Measurements from ENCODE around the gene PLCB4. TPM values are rescaled to one million over a fixed set of nuclear protein-coding genes. Genes with fewer than 3 reads are reported as not detected.

Gene PLCB4
- total and polyA plus RNA-seq, 3 donors from 2014 or later = 5.9 to 19.4 (median 15.5) TPM

- no peaks in the 10 kb centered on the region for H3K27me3 ChIP-seq
- no peak for DNase-seq
- intact Hi-C loops (cut with DNase I; ENCODE audit: low total_unique reads) = no loop called here
- no peaks in the 10 kb centered on the region for H3K36me3 ChIP-seq (ENCODE audit: low read depth, missing control alignments)
- peaks cover 5% of the 10 kb centered on the region for H3K4me1 ChIP-seq
- 69 to 84% methylated on average over 2 of the region's 2 CpGs for WGBS, 2 donors
- no peak overlapping the region for H3K4me3 ChIP-seq
- H3K27ac ChIP-seq = no peak overlapping the region
- H3K9me3 ChIP-seq = no peaks in the 10 kb centered on the region
- no peak for TF ChIP-seq POLR2A (IDR thresholded peaks at IDR 0.05)
- TF ChIP-seq, protein P1, sequence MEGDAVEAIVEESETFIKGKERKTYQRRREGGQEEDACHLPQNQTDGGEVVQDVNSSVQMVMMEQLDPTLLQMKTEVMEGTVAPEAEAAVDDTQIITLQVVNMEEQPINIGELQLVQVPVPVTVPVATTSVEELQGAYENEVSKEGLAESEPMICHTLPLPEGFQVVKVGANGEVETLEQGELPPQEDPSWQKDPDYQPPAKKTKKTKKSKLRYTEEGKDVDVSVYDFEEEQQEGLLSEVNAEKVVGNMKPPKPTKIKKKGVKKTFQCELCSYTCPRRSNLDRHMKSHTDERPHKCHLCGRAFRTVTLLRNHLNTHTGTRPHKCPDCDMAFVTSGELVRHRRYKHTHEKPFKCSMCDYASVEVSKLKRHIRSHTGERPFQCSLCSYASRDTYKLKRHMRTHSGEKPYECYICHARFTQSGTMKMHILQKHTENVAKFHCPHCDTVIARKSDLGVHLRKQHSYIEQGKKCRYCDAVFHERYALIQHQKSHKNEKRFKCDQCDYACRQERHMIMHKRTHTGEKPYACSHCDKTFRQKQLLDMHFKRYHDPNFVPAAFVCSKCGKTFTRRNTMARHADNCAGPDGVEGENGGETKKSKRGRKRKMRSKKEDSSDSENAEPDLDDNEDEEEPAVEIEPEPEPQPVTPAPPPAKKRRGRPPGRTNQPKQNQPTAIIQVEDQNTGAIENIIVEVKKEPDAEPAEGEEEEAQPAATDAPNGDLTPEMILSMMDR (IDR thresholded peaks at IDR 0.05) = no peak
Observed at GRCh38 chr20:9022376-9022775, 46.5 kb upstream of the PLCB4 start.

DNA sequence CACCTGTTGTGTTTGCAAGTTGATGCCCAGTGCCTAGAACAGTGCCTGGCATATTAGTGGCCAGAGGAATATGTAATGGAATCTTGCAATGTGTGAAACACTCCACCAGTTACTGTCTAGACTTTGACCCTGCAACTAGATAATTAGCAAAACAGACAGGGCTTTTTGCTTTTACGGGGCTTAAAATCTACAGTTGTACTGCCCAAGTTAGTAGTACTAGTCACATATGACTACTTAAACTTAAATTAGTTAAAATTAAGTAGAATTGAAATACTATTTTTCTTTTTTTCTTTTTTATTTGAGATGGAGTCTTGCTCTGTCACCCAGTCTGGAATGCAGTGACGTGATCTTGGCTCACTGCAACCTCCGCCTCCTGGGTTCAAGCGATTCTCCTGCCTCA lies 44.3 kb upstream of the PLCB4 start:
- Histone ChIP-seq H3K4me3 (no peak overlapping the region), H3K9me3 (no peaks in the 10 kb centered on the region), H3K27me3 (no peaks in the 10 kb centered on the region), H3K27ac (no peak overlapping the region), H3K4me1 (peaks cover 5% of the 10 kb centered on the region), H3K36me3 (ENCODE audit: low read depth, missing control alignments) (no peaks in the 10 kb centered on the region)
- no peak for DNase-seq
- TF ChIP-seq, protein P1 (IDR thresholded peaks at IDR 0.05) = no peak
- no peak for TF ChIP-seq POLR2A (IDR thresholded peaks at IDR 0.05)
- WGBS, 2 donors = 96 to 97% methylated on average over 4 of the region's 4 CpGs
- intact Hi-C loops (cut with DNase I; ENCODE audit: low total_unique reads) = no loop called here

GRCh38 chr20:9025011-9025410 lies 43.9 kb upstream of the PLCB4 start:
- DNase-seq = no peak
- 81 to 98% methylated on average over 5 of the region's 5 CpGs for WGBS, 2 donors
- Histone ChIP-seq H3K4me1 (peaks cover 5% of the 10 kb centered on the region), H3K9me3 (no peaks in the 10 kb centered on the region), H3K4me3 (no peak overlapping the region), H3K36me3 (ENCODE audit: low read depth, missing control alignments) (no peaks in the 10 kb centered on the region), H3K27ac (no peak overlapping the region), H3K27me3 (no peaks in the 10 kb centered on the region)
- TF ChIP-seq, protein P1 (IDR thresholded peaks at IDR 0.05) = no peak
- no peak for TF ChIP-seq POLR2A (IDR thresholded peaks at IDR 0.05)
- intact Hi-C loops (cut with DNase I; ENCODE audit: low total_unique reads) = no loop called here

DNA sequence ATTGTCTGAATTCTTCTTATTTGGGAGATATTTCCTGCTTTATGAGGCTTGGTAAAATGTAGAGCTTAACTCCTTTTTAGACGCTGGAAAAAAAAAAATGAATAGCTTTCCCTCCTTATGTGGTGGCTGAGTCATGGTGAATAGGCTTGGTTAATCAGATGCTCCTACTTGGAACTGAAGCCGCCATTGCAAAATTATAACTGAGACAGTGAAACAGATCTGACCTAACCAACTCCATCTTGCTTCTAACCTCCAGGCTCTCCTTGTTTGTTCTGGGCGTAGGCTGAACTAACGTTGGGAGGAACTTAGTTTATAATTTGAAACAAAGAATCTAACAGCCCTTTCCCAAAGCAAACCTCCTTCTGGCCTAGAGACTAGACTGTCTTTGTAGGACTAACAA lies 43.2 kb upstream of the PLCB4 start:
- TF ChIP-seq POLR2A (IDR thresholded peaks at IDR 0.05) = no peak
- TF ChIP-seq, protein P1 (IDR thresholded peaks at IDR 0.05) = no peak
- intact Hi-C loops (cut with DNase I; ENCODE audit: low total_unique reads) = no loop called here
- 48 to 60% methylated on average over 4 of the region's 4 CpGs for WGBS, 2 donors
- Histone ChIP-seq H3K4me1 (peaks cover 5% of the 10 kb centered on the region), H3K27ac (no peak overlapping the region), H3K9me3 (no peaks in the 10 kb centered on the region), H3K27me3 (no peaks in the 10 kb centered on the region), H3K4me3 (no peak overlapping the region), H3K36me3 (ENCODE audit: low read depth, missing control alignments) (no peaks in the 10 kb centered on the region)
- DNase-seq = no peak

DNA sequence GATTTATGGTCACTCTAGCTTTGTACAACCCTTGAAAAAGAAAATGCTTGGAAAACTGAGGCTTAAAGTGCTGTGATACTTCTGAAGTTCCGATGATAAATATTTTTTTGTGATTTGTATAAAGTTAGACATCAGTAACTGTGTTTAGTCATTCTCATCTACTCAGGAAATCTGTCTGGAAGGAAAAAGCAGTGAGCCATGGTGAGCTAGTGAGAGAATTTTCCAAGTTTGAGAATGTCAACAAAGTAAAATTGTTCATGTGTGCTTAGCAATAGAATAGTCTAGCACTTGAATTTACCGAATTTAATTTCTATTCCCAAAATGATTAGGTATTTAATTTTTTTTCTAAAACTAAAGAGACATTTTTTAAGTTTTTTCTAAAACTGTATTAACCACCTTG lies 41.3 kb upstream of the PLCB4 start:
- DNase-seq = no peak
- no peak overlapping the region for H3K4me3 ChIP-seq
- intact Hi-C loops (cut with DNase I; ENCODE audit: low total_unique reads) = no loop called here
- H3K9me3 ChIP-seq = no peaks in the 10 kb centered on the region
- no peaks in the 10 kb centered on the region for H3K27me3 ChIP-seq
- H3K27ac ChIP-seq = no peak overlapping the region
- no peaks in the 10 kb centered on the region for H3K4me1 ChIP-seq
- H3K36me3 ChIP-seq (ENCODE audit: low read depth, missing control alignments) = no peaks in the 10 kb centered on the region
- 86 to 97% methylated on average over 2 of the region's 2 CpGs for WGBS, 2 donors
- TF ChIP-seq, protein P1 (IDR thresholded peaks at IDR 0.05) = no peak
- TF ChIP-seq POLR2A (IDR thresholded peaks at IDR 0.05) = no peak

Data from testis (tissue), 3 donors.